CD14-positive monocyte (primary cell): ENCODE measurements around the gene DQX1. TPM values are rescaled to one million over a fixed set of nuclear protein-coding genes. Genes with fewer than 3 reads are reported as not detected.

Experiments used
- DNase-seq, 3 donors: peaks; one replicate each; pipeline ENCODE4 v3.0.0-alpha.2; 2011 to 2022
- H2AFZ ChIP-seq: 2 replicates; pipeline ENCODE4 v1.6.0; 2012; ENCODE audit warnings: mild to moderate bottlenecking, low read depth, low read length, inconsistent platforms; ENCODE audit not compliant: insufficient read depth, poor library complexity, severe bottlenecking
- H3K27ac ChIP-seq, 2 donors: 1 replicate in 1 of 2; 2 replicates in 1 of 2; pipeline ENCODE4 v1.5.1; 2012 to 2013; ENCODE audit warnings: low read length in 2 of 2, control low read depth in 1 of 2, inconsistent platforms in 1 of 2, low read depth in 1 of 2, mild to moderate bottlenecking in 1 of 2
- H3K27me3 ChIP-seq, 2 donors: one replicate each; pipeline versions ENCODE4 v1.6.0 to v1.6.1; 2011 to 2013; ENCODE audit warnings: low read length in 2 of 2; ENCODE audit not compliant: control insufficient read depth in 2 of 2, insufficient read depth in 2 of 2
- H3K36me3 ChIP-seq, 2 donors: replicated peaks in 1 of 2; 1 replicate in 1 of 2; 2 replicates in 1 of 2; pipeline versions ENCODE4 v1.5.1 to v1.6.1; 2012 to 2013; ENCODE audit warnings: low read length in 2 of 2, control low read depth in 1 of 2, inconsistent platforms in 1 of 2, mild to moderate bottlenecking in 1 of 2; ENCODE audit not compliant: insufficient read depth in 2 of 2, control insufficient read depth in 1 of 2
- H3K4me1 ChIP-seq, 2 donors: 1 replicate in 1 of 2; 2 replicates in 1 of 2; pipeline versions ENCODE4 v1.5.1 to v1.6.1; 2012 to 2013; ENCODE audit warnings: low read length in 2 of 2, control low read depth in 1 of 2, inconsistent platforms in 1 of 2, mild to moderate bottlenecking in 1 of 2, moderate library complexity in 1 of 2; ENCODE audit not compliant: insufficient read depth in 2 of 2, control insufficient read depth in 1 of 2
- H3K4me2 ChIP-seq: replicated peaks from 2 replicates; pipeline ENCODE3; 2012; ENCODE audit warnings: low read length, moderate library complexity, mild to moderate bottlenecking; ENCODE audit not compliant: poor library complexity, severe bottlenecking; ENCODE audit errors: extremely low read depth
- H3K4me3 ChIP-seq, 3 experiments: fragments of 200-600 bp in 1 of 3; sonication (generic) in 1 of 3; replicated peaks in 1 of 3; 1 replicate in 2 of 3; 2 replicates in 1 of 3; pipeline ENCODE4 v1.5.1; 2011 to 2013; ENCODE audit warnings: low read length in 3 of 3, mild to moderate bottlenecking in 3 of 3, control low read depth in 2 of 3, low read depth in 2 of 3, inconsistent platforms in 1 of 3, moderate library complexity in 1 of 3
- H3K79me2 ChIP-seq: 2 replicates; pipeline ENCODE4 v1.6.0; 2012; ENCODE audit warnings: mild to moderate bottlenecking, control low read depth, inconsistent platforms, low read length, moderate library complexity; ENCODE audit not compliant: insufficient read depth
- H3K9ac ChIP-seq: 2 replicates; pipeline ENCODE4 v1.6.0; 2017; ENCODE audit warnings: low read length, mild to moderate bottlenecking; ENCODE audit not compliant: insufficient read depth, poor library complexity, severe bottlenecking
- H3K9me3 ChIP-seq, 2 donors: replicated peaks in 1 of 2; 1 replicate in 1 of 2; 2 replicates in 1 of 2; pipeline versions ENCODE4 v1.5.1 to v1.6.1; 2012 to 2013; ENCODE audit warnings: low read length in 2 of 2, control low read depth in 1 of 2; ENCODE audit not compliant: control insufficient read depth in 1 of 2, insufficient read depth in 1 of 2
- H4K20me1 ChIP-seq: 2 replicates; pipeline ENCODE4 v1.6.0; 2012; ENCODE audit warnings: mild to moderate bottlenecking, low read length, control low read depth, moderate library complexity; ENCODE audit not compliant: insufficient read depth
- H3K27ac Mint-ChIP-seq, 7 donors: one replicate each; pipeline ENCODE4 v1.8.0; 2020; ENCODE audit warnings: mild to moderate bottlenecking in 7 of 7, mixed read lengths in 7 of 7, moderate library complexity in 6 of 7, inconsistent platforms in 2 of 7
- H3K27me3 Mint-ChIP-seq, 3 donors: one replicate each; pipeline ENCODE4 v1.8.0; 2021 to 2022; ENCODE audit warnings: low read depth in 3 of 3, mild to moderate bottlenecking in 3 of 3, mixed read lengths in 3 of 3, moderate library complexity in 3 of 3, inconsistent platforms in 1 of 3
- H3K36me3 Mint-ChIP-seq, 2 donors: one replicate each; pipeline ENCODE4 v1.8.0; 2020; ENCODE audit warnings: mixed read lengths in 2 of 2, inconsistent platforms in 1 of 2, mild to moderate bottlenecking in 1 of 2
- H3K4me1 Mint-ChIP-seq: one replicate; pipeline ENCODE4 v1.8.0; 2020; ENCODE audit warnings: mild to moderate bottlenecking, mixed read lengths
- H3K4me3 Mint-ChIP-seq, 2 donors: one replicate each; pipeline ENCODE4 v1.8.0; 2020; ENCODE audit warnings: mild to moderate bottlenecking in 2 of 2, mixed read lengths in 2 of 2, moderate library complexity in 1 of 2
- H3K9me3 Mint-ChIP-seq, 7 donors: one replicate each; pipeline ENCODE4 v1.8.0; 2020 to 2022; ENCODE audit warnings: mixed read lengths in 7 of 7, mild to moderate bottlenecking in 6 of 7, moderate library complexity in 6 of 7, inconsistent platforms in 2 of 7
- CTCF ChIP-seq: fragments of 200-600 bp; IDR thresholded peaks from one replicate; pipeline ENCODE4 v1.8.0; 2022; ENCODE audit warnings: antibody characterized with exemption, mild to moderate bottlenecking
- WGBS: methylation state at CpG from one replicate; pipeline ENCODE4 v1.1.5; 2013; ENCODE audit warnings: missing lambda C conversion rate; ENCODE audit not compliant: insufficient coverage; 5-methylcytosine and 5-hydroxymethylcytosine counted together
- intact Hi-C, 2 donors: fragments of 100-400 bp; cut with micrococcal nuclease; formaldehyde crosslinking; loops; one replicate each; pipeline versions ENCODE4 v1.15.0 to v1.15.1; 2023
- polyA plus RNA-seq, 3 donors: library from polyadenylated mRNA; depleted of rRNA in 1 of 3; unstranded in 2 of 3; stranded (reverse) in 1 of 3; fragments of 300-500 nt in 2 of 3; fragments of >200 nt in 1 of 3; fragmentation: Illumina TruSeq in 2 of 3; gene quantifications; 1 replicate in 2 of 3; 2 replicates in 1 of 3; pipeline ENCODE4 v1.2.3, GENCODE V29; 2012 to 2021

The DQX1 gene
- polyA plus RNA-seq, 3 donors, result 0.36 TPM; not detected in 2

- Mint-ChIP-seq H3K27me3 (peaks cover 42 to 57% (median 46%) of the 10 kb centered on the region in 3 donors), H3K36me3 (peaks cover 42 to 47% of the 10 kb centered on the region in 2 donors), H3K9me3 (peaks cover 0 to 15% (median 6%) of the 10 kb centered on the region in 7 donors), H3K4me3 (peak overlapping the region; percentile 88 to 96), H3K4me1 (peaks cover 69% of the 10 kb centered on the region), H3K27ac (peak overlapping the region; percentile 78 to 94 (median 88))
- peaks cover 32 to 47% of the 10 kb centered on the region in 2 donors for H3K27me3 ChIP-seq
- H3K36me3 ChIP-seq, result no peaks in the 10 kb centered on the region
- intact Hi-C loops, result no loop called here
- peak overlapping the region; percentile 92 for H2AFZ ChIP-seq
- H3K9me3 ChIP-seq, result peaks cover 0 to 11% of the 10 kb centered on the region in 2 donors
- H3K79me2 ChIP-seq, result peaks cover 28% of the 10 kb centered on the region
- H3K4me3 ChIP-seq, result peak overlapping the region; percentile 39 to 85 (median 77)
- H3K9ac ChIP-seq, result peak overlapping the region; percentile 75
- peaks cover 69 to 75% of the 10 kb centered on the region in 2 donors for H3K4me1 ChIP-seq
- H3K27ac ChIP-seq, result peak overlapping the region; percentile 74 to 89
- DNase-seq, result no peak
- WGBS, result 52% methylated on average over 45 of the region's 45 CpGs
- no peak for TF ChIP-seq CTCF
- H3K4me2 ChIP-seq, result peak overlapping the region; percentile 88
- H4K20me1 ChIP-seq, result no peaks in the 10 kb centered on the region
These were observed 22.2 kb downstream of the DQX1 start for GRCh38 chr2:74503506-74504475.

- WGBS, result under 1% methylated on average over 63 of the region's 67 CpGs
- H3K9me3 ChIP-seq, result peaks cover 0 to 16% of the 10 kb centered on the region in 2 donors
- no peaks in the 10 kb centered on the region for H4K20me1 ChIP-seq
- Mint-ChIP-seq H3K9me3 (peaks cover 0 to 21% (median 3%) of the 10 kb centered on the region in 7 donors), H3K4me1 (peaks cover 71% of the 10 kb centered on the region), H3K27ac (peak overlapping the region; percentile 78 to 94 (median 88)), H3K36me3 (peaks cover 39 to 42% of the 10 kb centered on the region in 2 donors), H3K27me3 (peaks cover 43 to 57% (median 47%) of the 10 kb centered on the region in 3 donors), H3K4me3 (peak overlapping the region; percentile 88 to 96)
- H3K4me2 ChIP-seq, result peak overlapping the region; percentile 88
- H3K36me3 ChIP-seq, result no peaks in the 10 kb centered on the region
- peak overlapping the region; percentile 39 to 85 (median 77) for H3K4me3 ChIP-seq
- peaks cover 28% of the 10 kb centered on the region for H3K79me2 ChIP-seq
- H3K27ac ChIP-seq, result peak overlapping the region; percentile 74 to 89
- peak overlapping the region; percentile 75 for H3K9ac ChIP-seq
- H2AFZ ChIP-seq, result peak overlapping the region; percentile 92
- intact Hi-C loops, result no loop called here
- peak; percentile 24 for TF ChIP-seq CTCF
- peaks cover 72 to 77% of the 10 kb centered on the region in 2 donors for H3K4me1 ChIP-seq
- H3K27me3 ChIP-seq, result peaks cover 41 to 47% of the 10 kb centered on the region in 2 donors
- peak; percentile 87 to 93 (median 91) for DNase-seq
These were observed 23.1 kb downstream of the DQX1 start for GRCh38 chr2:74502720-74503505.
